OCI-LY3 (cell line): ENCODE results near the gene ABCD3.

Experiments used
- EZH2phosphoT487 ChIP-seq: fragments of 200-600 bp; shearing (Covaris generic); IDR thresholded peaks from 2 replicates; pipeline ENCODE4 v1.6.1; 2018; ENCODE audit warnings: antibody characterized with exemption, mixed run types, low read depth
- TF ChIP-seq, protein P1 (sequence below): fragments of 200-600, 300-600 bp; sonication (generic); IDR thresholded peaks from 2 replicates; pipeline ENCODE4 v1.5.1; 2014; ENCODE audit warnings: antibody characterized with exemption, low read length, low read depth

DNA sequence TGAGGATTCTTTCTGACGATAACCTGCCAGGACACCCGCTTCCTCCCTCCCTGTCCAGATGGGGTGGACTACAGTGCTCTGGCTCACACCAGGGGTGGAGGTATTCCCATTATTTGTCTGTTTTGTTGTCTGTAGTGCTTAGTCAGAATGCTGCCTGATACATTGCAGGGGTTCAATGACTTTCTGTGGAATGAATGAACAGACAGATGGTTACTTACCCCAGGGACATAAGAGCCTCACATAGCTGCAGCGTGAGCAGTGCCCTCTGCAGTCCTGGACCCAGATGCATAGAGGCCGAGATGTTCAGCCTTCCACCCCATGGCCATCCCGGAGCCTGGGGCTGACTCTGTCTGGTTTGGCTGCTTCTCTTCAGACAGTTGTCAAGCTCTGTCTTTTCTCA is 136.4 kb downstream of the ABCD3 start:
- TF ChIP-seq, protein P1, sequence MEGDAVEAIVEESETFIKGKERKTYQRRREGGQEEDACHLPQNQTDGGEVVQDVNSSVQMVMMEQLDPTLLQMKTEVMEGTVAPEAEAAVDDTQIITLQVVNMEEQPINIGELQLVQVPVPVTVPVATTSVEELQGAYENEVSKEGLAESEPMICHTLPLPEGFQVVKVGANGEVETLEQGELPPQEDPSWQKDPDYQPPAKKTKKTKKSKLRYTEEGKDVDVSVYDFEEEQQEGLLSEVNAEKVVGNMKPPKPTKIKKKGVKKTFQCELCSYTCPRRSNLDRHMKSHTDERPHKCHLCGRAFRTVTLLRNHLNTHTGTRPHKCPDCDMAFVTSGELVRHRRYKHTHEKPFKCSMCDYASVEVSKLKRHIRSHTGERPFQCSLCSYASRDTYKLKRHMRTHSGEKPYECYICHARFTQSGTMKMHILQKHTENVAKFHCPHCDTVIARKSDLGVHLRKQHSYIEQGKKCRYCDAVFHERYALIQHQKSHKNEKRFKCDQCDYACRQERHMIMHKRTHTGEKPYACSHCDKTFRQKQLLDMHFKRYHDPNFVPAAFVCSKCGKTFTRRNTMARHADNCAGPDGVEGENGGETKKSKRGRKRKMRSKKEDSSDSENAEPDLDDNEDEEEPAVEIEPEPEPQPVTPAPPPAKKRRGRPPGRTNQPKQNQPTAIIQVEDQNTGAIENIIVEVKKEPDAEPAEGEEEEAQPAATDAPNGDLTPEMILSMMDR: no peak
- TF ChIP-seq EZH2phosphoT487: no peak
